K562 treated with DMSO at 1 percent for 24 hours (cell line): ENCODE measurements around the gene FANCB. TPM values are rescaled to one million over a fixed set of nuclear protein-coding genes. Genes with fewer than 3 reads are reported as not detected.

Experiments used
- total RNA-seq: library from RNA; unstranded; fragments of 300-600 nt; gene quantifications from 2 replicates; pipeline ENCODE4 v1.2.3, GENCODE V29; 2022; ENCODE audit warnings: low read depth; ENCODE audit not compliant: insufficient read depth

The FANCB gene
- total RNA-seq = 3.3 and 4.2 TPM in 2 replicates

GRCh38 chrX:14872851-14873675, at the start of gene FANCB, which contains the start of gene MOSPD2:
TSS of gene FANCB (minus strand) at chrX:14873069. CDS start at chrX:14865510, 7,559 bp downstream.
TSS of gene MOSPD2 (plus strand) at chrX:14873421. CDS start at chrX:14873529, 108 bp downstream.

Other genes with a start within 250 kb of the FANCB start
- 6.1 and 6.6 TPM in 2 replicates for gene MOSPD2, start 352 bp upstream of the FANCB start, total RNA-seq